ENCODE results near the gene CCDC93. TPM values are rescaled to one million over a fixed set of nuclear protein-coding genes. Genes with fewer than 3 reads are reported as not detected.
A peak's percentile ranks its signal among the peaks of the same experiment; 100 is the strongest.

CCDC93 gene
- total and polyA plus RNA-seq, 10 of the 15 experiments (the other 5 are each of a cell fraction or from before 2014, with no cell fraction given) = 3.6 to 27.2 (median 13.5) TPM

DNA sequence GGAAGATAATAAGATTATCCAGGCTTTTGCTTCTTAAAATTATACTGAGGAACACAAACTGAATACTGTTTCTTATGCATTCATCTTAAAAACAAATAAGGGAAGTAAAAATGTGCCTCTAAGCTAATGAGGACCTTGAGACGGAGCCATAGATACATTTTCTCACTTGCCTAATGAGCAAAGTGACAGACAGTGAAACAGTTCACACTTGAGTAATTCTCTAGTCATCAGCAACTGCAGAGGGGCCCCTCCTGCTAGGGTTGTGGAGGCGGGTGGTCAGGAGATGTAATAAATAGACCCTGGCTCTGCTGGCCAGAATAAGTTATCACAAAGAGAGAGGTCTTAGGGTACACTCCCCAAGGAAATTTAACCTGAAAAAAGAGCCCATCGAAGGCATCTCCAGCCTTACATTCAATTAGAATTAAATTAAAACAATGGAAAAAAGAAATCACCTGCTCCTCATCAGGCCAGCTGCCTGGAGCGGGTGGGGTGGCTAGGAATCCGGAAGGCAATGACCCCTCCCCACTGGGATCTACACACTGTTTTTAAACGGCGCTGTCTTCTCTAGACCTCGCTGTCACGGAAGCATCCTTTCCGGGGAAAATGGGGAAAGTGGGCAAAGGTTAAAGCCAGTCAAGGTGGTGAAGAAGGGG lies 41.8 kb upstream of the CCDC93 start (continued):
- TF ChIP-seq, protein P1, sequence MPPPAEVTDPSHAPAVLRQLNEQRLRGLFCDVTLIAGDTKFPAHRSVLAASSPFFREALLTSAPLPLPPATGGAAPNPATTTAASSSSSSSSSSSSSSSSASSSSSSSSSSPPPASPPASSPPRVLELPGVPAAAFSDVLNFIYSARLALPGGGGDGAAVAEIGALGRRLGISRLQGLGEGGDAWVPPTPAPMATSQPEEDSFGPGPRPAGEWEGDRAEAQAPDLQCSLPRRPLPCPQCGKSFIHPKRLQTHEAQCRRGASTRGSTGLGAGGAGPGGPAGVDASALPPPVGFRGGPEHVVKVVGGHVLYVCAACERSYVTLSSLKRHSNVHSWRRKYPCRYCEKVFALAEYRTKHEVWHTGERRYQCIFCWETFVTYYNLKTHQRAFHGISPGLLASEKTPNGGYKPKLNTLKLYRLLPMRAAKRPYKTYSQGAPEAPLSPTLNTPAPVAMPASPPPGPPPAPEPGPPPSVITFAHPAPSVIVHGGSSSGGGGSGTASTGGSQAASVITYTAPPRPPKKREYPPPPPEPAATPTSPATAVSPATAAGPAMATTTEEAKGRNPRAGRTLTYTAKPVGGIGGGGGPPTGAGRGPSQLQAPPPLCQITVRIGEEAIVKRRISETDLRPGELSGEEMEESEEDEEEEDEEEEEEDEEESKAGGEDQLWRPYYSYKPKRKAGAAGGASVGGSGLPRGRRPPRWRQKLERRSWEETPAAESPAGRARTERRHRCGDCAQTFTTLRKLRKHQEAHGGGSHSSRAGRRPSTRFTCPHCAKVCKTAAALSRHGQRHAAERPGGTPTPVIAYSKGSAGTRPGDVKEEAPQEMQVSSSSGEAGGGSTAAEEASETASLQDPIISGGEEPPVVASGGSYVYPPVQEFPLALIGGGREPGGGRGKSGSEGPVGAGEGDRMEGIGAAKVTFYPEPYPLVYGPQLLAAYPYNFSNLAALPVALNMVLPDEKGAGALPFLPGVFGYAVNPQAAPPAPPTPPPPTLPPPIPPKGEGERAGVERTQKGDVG (CRISPR knock-in tag; IDR thresholded peaks at IDR 0.05) = no peak
- TF ChIP-seq KDM1A (IDR thresholded peaks at IDR 0.05; ENCODE audit: borderline replicate concordance) = no peak
- TF ChIP-seq MXI1 (IDR thresholded peaks at IDR 0.05; ENCODE audit: low read depth, low read length) = peak; percentile 74
- TF ChIP-seq EZH2 (IDR thresholded peaks at IDR 0.05; ENCODE audit: borderline replicate concordance, control insufficient read depth, low read depth, low read length) = no peak
- TF ChIP-seq SIX5 (IDR thresholded peaks at IDR 0.05; ENCODE audit: low read depth, low read length, severe bottlenecking) = no peak
- no peak for TF ChIP-seq CBX3 (IDR thresholded peaks at IDR 0.05; ENCODE audit: borderline replicate concordance, low read depth)
- TF ChIP-seq BMI1 (IDR thresholded peaks at IDR 0.05; ENCODE audit: borderline replicate concordance) = peak; percentile 65
- TF ChIP-seq, protein P2, sequence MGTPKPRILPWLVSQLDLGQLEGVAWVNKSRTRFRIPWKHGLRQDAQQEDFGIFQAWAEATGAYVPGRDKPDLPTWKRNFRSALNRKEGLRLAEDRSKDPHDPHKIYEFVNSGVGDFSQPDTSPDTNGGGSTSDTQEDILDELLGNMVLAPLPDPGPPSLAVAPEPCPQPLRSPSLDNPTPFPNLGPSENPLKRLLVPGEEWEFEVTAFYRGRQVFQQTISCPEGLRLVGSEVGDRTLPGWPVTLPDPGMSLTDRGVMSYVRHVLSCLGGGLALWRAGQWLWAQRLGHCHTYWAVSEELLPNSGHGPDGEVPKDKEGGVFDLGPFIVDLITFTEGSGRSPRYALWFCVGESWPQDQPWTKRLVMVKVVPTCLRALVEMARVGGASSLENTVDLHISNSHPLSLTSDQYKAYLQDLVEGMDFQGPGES (IDR thresholded peaks at IDR 0.05) = no peak
- no peak for TF ChIP-seq NFYA (IDR thresholded peaks at IDR 0.05; ENCODE audit: borderline replicate concordance, low read depth, low read length)
- TF ChIP-seq, protein P3, sequence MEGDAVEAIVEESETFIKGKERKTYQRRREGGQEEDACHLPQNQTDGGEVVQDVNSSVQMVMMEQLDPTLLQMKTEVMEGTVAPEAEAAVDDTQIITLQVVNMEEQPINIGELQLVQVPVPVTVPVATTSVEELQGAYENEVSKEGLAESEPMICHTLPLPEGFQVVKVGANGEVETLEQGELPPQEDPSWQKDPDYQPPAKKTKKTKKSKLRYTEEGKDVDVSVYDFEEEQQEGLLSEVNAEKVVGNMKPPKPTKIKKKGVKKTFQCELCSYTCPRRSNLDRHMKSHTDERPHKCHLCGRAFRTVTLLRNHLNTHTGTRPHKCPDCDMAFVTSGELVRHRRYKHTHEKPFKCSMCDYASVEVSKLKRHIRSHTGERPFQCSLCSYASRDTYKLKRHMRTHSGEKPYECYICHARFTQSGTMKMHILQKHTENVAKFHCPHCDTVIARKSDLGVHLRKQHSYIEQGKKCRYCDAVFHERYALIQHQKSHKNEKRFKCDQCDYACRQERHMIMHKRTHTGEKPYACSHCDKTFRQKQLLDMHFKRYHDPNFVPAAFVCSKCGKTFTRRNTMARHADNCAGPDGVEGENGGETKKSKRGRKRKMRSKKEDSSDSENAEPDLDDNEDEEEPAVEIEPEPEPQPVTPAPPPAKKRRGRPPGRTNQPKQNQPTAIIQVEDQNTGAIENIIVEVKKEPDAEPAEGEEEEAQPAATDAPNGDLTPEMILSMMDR (IDR thresholded peaks at IDR 0.05 in 2 of 3, conservative IDR thresholded peaks at IDR 0.05 in 1 of 3; ENCODE audit: control insufficient read depth in 2 of 3, extremely low read depth in 1 of 3, insufficient read depth in 1 of 3, low read depth in 3 of 3, low read length in 3 of 3) = no peak
- no peak for TF ChIP-seq TCF7 (IDR thresholded peaks at IDR 0.05; ENCODE audit: borderline replicate concordance)
- TF ChIP-seq, protein P4, sequence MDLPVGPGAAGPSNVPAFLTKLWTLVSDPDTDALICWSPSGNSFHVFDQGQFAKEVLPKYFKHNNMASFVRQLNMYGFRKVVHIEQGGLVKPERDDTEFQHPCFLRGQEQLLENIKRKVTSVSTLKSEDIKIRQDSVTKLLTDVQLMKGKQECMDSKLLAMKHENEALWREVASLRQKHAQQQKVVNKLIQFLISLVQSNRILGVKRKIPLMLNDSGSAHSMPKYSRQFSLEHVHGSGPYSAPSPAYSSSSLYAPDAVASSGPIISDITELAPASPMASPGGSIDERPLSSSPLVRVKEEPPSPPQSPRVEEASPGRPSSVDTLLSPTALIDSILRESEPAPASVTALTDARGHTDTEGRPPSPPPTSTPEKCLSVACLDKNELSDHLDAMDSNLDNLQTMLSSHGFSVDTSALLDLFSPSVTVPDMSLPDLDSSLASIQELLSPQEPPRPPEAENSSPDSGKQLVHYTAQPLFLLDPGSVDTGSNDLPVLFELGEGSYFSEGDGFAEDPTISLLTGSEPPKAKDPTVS (IDR thresholded peaks at IDR 0.05; ENCODE audit: low read depth, low read length) = no peak
- no peak for TF ChIP-seq RB1 (IDR thresholded peaks at IDR 0.05; ENCODE audit: borderline replicate concordance)
- no peak for TF ChIP-seq NFYB (IDR thresholded peaks at IDR 0.05; ENCODE audit: insufficient read depth, low read depth, low read length)
- 0 out of 2 replicates have a peak, but pooled peaks have one; percentile 5 for TF ChIP-seq JUND (IDR thresholded peaks at IDR 0.05; ENCODE audit: low read depth, low read length)
- peak; percentile 64; the same call in 1 of the 2 replicates for TF ChIP-seq TBL1XR1 (IDR thresholded peaks at IDR 0.05; ENCODE audit: low read depth, low read length)
- TF ChIP-seq ZNF24 (IDR thresholded peaks at IDR 0.05) = peak; percentile 37; the same call in 1 of the 2 replicates
- TF ChIP-seq SREBF1 (IDR thresholded peaks at IDR 0.05; ENCODE audit: low read length) = 0 out of 2 replicates have a peak, but pooled peaks have one; percentile 34
- no peak for TF ChIP-seq MEF2A (IDR thresholded peaks at IDR 0.05; ENCODE audit: insufficient read depth, low read depth, low read length)
- TF ChIP-seq ZNF207 (IDR thresholded peaks at IDR 0.05; ENCODE audit: borderline replicate concordance) = no peak; the same call in 1 of the 2 replicates

All from GM12878 (cell line).